ENCODE results near the gene GNAZ. TPM values are rescaled to one million over a fixed set of nuclear protein-coding genes. Genes with fewer than 3 reads are reported as not detected.
"Not testable (repeated sequence)": the region's sequence is repeated elsewhere in the genome, so short reads cannot be mapped to it uniquely, and the experiment has no call there.

Gene GNAZ
- total RNA-seq, 2 experiments from 2014 or later = 0.28 to 0.53 TPM

DNA sequence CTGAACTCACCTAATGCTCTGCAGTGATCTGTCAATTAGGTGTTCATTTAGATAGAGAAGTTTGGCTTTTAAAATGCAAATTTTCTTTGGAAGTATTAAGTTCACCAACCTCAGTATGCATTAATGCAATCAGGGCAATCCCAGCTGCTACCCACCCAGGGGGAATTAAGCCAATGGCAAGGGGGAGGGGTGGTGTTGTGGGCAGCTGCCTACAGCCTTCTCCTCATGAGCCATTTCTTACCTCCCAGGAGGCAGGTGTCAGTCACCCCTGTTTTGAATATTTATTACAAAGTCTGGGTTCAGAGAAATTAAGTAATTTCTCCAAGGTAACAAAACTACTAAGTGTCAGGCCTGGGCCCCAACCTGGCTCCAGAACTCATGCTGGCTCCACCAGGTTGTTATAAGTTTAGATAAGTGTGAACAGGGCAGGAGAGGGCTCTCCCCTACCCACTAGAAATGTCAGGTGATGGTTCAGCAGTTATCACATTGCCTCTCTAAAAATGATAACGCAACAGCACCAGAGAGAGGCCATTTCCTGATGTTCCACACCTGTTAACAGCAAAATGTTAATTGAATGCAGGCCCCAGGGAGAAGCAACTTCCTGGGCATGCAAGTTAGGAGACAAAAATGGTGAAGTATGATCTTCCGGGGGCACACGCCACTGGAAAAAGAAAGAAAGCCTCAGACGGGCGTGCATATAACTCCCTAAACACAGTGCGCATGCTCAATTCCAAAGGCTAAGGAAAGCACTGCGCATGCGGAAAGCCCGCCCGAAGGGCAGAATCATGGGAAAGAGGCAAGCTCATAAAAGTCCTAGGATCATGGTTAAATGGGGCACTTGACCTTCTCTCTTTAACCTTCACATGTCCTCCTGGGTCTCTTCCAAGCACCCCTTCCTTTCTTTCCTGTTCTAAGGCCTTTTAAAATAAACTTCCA lies 35.4 kb upstream of the GNAZ start:
- no peak for DNase-seq
- no peak overlapping the region for H3K27ac Mint-ChIP-seq
- POLR2A ChIA-PET = no interaction called here
- H3K27me3 Mint-ChIP-seq = peaks cover 18% of the 10 kb centered on the region
- H3K9me3 Mint-ChIP-seq = no peaks in the 10 kb centered on the region
- H3K4me1 Mint-ChIP-seq = peaks cover 1% of the 10 kb centered on the region
- CTCF ChIA-PET = interaction anchor here (0.5 kb wide), 1 partner anchor 174 kb away, joined by 3 read pairs; no protein-coding TSS in a partner anchor
- no peak overlapping the region for H3K4me3 Mint-ChIP-seq
- H3K36me3 Mint-ChIP-seq (ENCODE audit: low read depth) = no peaks in the 10 kb centered on the region

DNA sequence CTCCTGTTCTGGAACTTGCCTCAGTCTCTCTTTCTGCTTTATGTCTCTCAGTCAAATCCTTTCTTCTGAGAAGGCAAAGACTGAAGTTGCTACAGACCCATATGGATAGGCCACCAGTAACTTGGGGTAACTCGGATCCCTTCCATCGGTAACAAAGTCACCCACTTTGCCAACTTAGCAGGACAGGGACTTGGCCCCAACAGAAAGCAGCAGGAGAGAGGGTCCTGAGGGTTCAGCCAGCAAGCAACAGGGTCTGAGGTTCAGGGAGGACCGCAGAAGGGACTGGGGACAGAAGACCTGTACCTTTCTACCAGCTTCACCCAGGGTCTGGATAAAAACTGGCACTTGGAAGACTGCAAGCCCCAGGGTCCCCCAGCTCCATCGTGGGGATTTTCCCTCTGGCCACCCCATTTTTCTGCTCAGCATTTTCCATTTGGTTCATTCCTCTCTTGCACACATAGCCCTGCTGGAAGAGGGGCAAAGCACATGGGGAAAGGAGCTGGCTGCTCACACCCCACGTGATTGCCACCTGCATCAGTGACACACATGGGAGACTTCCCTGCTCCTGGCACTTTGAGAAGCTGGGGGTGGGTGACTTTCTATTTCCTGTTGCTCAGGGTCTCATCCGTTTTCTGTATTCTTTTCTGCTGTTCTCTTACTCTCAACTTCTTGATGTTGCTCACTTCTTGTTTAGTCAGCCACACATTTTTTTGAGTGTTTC lies 34.6 kb upstream of the GNAZ start:
- H3K27me3 Mint-ChIP-seq = peaks cover 24% of the 10 kb centered on the region
- ChIA-PET POLR2A (no interaction called here), CTCF (interaction anchor here (0.5 kb wide), 1 partner anchor 175 kb away, joined by 3 read pairs; no protein-coding TSS in a partner anchor)
- no peaks in the 10 kb centered on the region for H3K9me3 Mint-ChIP-seq
- no peak overlapping the region for H3K4me3 Mint-ChIP-seq
- peaks cover 1% of the 10 kb centered on the region for H3K4me1 Mint-ChIP-seq
- no peaks in the 10 kb centered on the region for H3K36me3 Mint-ChIP-seq (ENCODE audit: low read depth)
- no peak overlapping the region for H3K27ac Mint-ChIP-seq
- no peak for DNase-seq

DNA sequence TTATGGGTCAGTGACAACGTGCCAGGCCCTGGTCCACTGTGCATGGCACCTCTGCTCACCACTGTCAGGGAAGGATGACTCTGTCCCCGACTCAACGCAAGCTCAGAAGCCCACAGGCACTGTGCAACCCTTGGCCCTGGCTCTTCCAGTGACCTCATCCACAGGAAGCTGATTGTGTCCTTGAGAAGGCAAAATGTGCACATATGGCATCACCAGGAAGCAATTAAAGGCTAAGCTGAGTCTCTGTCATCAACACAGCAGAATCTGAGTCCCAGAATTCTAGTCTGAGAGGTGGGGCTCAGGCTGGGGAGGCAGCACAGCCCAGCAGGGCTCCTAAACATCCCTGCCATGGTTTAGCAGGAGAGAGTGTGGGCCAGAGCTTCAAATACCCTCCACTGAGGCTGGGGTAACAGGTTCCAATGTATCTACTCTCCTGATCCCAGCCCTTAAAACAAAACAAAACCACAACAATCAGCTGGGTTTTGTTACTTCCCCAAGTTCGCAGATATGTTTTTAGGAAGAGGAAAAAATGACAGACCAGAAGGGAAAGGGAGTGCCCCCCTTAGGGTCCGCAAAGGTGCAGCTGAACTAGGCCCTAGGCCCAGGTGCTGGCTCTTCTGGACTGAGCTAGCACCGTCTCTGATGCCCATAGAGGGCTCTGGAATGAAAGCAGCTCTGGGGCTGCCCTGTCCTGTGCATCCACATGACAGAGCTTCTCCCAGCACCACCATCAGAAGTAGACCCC lies 33.5 kb upstream of the GNAZ start:
- H3K4me3 Mint-ChIP-seq = no peak overlapping the region
- H3K9me3 Mint-ChIP-seq = no peaks in the 10 kb centered on the region
- ChIA-PET POLR2A (interaction anchor here (0.7 kb wide), 1 partner anchor 11 kb away, joined by 3 read pairs; no protein-coding TSS in a partner anchor), CTCF (no interaction called here)
- peaks cover 27% of the 10 kb centered on the region for H3K27me3 Mint-ChIP-seq
- no peaks in the 10 kb centered on the region for H3K36me3 Mint-ChIP-seq (ENCODE audit: low read depth)
- peaks cover 1% of the 10 kb centered on the region for H3K4me1 Mint-ChIP-seq
- no peak overlapping the region for H3K27ac Mint-ChIP-seq
- no peak for DNase-seq

DNA sequence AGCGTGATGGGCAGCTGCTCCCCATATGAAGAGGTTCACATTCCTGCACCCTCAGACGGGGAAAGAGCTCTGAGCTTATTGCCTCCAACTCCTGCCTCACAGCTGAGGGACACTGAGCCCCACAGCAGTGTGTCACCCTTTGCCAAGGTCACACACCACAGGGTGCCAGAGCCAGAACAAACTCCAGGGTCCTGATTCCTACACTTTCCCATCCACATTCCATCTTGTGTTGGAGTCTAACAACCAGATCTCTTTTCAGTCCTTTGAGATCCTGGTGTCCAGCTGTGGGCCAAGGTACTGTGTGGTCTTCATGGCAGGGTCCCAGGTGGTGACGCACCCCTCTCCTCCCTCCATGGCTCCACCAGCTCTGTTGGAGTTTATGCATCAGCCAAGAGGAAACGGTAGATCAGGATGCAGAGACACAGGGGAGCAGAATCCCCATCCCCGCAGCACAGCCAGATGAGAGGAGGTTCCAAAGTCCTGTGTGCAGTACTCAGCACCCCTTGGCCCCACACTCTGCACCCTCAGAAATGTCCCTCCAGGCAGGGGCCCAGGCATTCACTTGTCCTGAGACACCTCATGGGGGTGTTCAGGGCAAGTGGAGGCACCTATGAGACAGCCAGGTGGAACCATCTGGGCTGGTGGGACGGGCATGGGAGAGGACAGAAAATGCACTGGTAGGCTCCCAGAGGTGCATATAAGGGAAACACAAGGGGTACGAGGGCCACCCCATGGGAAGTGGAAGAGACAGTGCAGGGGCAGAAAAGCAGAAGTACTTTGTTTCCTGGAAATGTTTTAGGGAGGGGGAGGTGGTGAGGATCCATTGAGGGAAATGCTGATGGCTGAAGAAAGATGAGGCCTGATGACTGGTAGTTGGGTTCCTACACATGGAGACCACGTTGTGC lies 32.6 kb upstream of the GNAZ start:
- CTCF ChIA-PET = interaction anchor here (0.5 kb wide), 1 partner anchor 265 kb away, joined by 3 read pairs; no protein-coding TSS in a partner anchor
- Mint-ChIP-seq H3K4me1 (peaks cover 1% of the 10 kb centered on the region), H3K27ac (no peak overlapping the region), H3K9me3 (no peaks in the 10 kb centered on the region), H3K4me3 (no peak overlapping the region), H3K27me3 (peaks cover 26% of the 10 kb centered on the region), H3K36me3 (ENCODE audit: low read depth) (no peaks in the 10 kb centered on the region)
- DNase-seq = no peak
- POLR2A ChIA-PET = interaction anchor here (0.7 kb wide), 1 partner anchor 11 kb away, joined by 3 read pairs; no protein-coding TSS in a partner anchor

DNA sequence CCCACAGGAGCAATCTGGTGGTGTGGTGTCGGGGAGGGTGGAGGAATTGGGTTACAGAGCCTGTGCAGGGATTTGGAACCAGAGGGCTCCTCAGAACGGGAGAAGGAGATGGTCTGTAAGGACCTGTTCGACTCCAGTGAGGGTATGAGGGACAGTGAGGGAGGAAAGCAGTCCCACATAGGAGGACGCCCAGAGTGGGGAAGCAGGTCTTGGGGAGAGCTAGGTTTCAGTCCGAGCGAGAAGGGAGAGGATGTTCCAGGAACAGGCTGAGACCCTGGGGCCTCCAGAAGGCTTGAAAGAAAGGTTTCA lies 32.0 kb upstream of the GNAZ start:
- Mint-ChIP-seq H3K9me3 (no peaks in the 10 kb centered on the region), H3K36me3 (ENCODE audit: low read depth) (no peaks in the 10 kb centered on the region), H3K27me3 (peaks cover 21% of the 10 kb centered on the region), H3K27ac (no peak overlapping the region), H3K4me3 (no peak overlapping the region), H3K4me1 (peaks cover 1% of the 10 kb centered on the region)
- DNase-seq = no peak
- CTCF ChIA-PET = no interaction called here
- POLR2A ChIA-PET = no interaction called here

DNA sequence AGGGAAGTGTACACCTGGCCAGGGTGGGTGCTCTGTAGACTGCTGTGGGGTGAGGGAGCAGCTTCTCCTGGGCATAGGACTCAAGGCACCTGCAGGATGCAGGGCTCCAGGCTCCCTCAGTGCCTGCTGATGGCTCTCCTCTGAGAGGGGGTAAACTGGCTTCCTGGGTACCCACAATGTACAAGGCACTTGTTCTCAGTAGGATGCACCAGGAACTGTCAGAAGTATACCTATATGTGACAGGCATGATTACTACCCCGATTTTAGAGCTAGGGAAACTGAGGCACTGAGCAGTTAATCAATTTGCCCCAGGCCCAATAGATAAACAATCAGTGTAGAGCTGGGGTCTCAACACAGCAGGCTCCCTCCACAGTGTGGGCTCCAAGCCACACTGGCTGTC lies 31.4 kb upstream of the GNAZ start:
- Mint-ChIP-seq H3K9me3 (no peaks in the 10 kb centered on the region), H3K4me3 (no peak overlapping the region), H3K27ac (no peak overlapping the region), H3K27me3 (peaks cover 21% of the 10 kb centered on the region), H3K4me1 (peaks cover 1% of the 10 kb centered on the region), H3K36me3 (ENCODE audit: low read depth) (no peaks in the 10 kb centered on the region)
- ChIA-PET POLR2A (no interaction called here), CTCF (no interaction called here)
- no peak for DNase-seq

DNA sequence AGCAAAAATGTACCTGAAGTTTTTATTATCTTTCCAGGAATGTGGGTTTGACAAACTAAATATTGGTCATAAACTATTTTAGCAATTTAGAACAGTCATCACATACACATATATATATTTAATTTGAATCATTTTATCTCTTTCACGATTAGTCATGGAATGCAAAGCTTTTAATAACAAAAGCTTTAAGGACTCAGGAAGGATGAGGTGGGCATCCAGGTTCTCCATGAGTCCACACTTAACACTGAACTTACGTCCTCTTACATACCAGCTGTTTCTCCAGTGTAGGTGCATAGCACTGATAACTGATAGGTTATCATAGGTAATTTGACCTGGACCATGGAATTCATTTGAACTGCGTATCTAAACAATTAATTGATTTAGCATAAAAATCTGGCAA lies 28.1 kb upstream of the GNAZ start:
- H3K27ac Mint-ChIP-seq = no peak overlapping the region
- no peaks in the 10 kb centered on the region for H3K36me3 Mint-ChIP-seq (ENCODE audit: low read depth)
- peaks cover 29% of the 10 kb centered on the region for H3K27me3 Mint-ChIP-seq
- H3K9me3 Mint-ChIP-seq = peaks cover 5% of the 10 kb centered on the region
- no peak for DNase-seq
- CTCF ChIA-PET = no interaction called here
- no peak overlapping the region for H3K4me3 Mint-ChIP-seq
- POLR2A ChIA-PET = no interaction called here
- no peaks in the 10 kb centered on the region for H3K4me1 Mint-ChIP-seq

DNA sequence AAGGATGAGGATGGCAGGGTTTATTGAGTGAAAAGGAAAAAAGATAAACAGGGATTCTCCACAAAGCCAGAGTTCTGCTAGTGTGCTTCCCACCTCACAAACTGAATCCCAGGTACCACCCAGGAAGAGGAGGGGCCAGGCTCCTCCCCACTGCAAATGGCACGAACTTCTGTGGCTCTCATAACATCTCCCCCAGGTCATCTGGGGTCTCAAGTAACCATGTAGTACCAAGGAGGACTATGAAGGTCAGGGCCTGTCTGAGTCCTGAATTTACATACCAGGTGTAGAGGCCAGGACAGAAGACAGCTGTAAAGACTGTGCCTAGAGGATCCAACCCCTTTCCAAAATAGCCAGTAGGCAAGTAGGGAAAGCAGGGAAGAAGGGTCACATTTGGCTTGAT lies 25.7 kb upstream of the GNAZ start:
- H3K27ac Mint-ChIP-seq = no peak overlapping the region
- no peak overlapping the region for H3K4me3 Mint-ChIP-seq
- H3K27me3 Mint-ChIP-seq = peaks cover 43% of the 10 kb centered on the region
- ChIA-PET CTCF (no interaction called here), POLR2A (no interaction called here)
- no peaks in the 10 kb centered on the region for H3K4me1 Mint-ChIP-seq
- no peak for DNase-seq
- no peaks in the 10 kb centered on the region for H3K36me3 Mint-ChIP-seq (ENCODE audit: low read depth)
- peaks cover 6% of the 10 kb centered on the region for H3K9me3 Mint-ChIP-seq

DNA sequence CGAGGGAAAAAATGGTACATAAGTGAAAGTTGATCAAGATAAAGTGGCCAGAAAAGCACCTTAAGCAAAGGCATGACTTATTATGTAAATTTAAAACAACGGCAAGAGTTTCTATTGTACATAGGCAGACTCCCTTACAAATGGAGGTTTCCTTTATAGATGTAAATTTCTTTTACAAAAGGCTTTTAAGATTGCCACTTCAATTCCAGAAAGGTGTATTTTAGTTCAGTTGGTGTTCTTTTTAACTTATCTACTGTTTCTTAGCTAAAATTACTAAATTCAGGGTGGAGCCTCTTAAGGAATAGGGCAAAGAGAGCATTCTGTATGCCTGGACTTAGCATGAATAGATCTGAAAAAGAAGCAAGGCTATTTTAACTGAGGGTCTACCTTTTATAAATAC lies 24.9 kb upstream of the GNAZ start:
- Mint-ChIP-seq H3K4me1 (no peaks in the 10 kb centered on the region), H3K4me3 (no peak overlapping the region), H3K36me3 (ENCODE audit: low read depth) (no peaks in the 10 kb centered on the region), H3K27me3 (peaks cover 45% of the 10 kb centered on the region), H3K27ac (no peak overlapping the region), H3K9me3 (peaks cover 6% of the 10 kb centered on the region)
- ChIA-PET CTCF (no interaction called here), POLR2A (interaction anchor here (0.6 kb wide), 1 partner anchor 12 kb away, joined by 3 read pairs; no protein-coding TSS in a partner anchor)
- no peak for DNase-seq

DNA sequence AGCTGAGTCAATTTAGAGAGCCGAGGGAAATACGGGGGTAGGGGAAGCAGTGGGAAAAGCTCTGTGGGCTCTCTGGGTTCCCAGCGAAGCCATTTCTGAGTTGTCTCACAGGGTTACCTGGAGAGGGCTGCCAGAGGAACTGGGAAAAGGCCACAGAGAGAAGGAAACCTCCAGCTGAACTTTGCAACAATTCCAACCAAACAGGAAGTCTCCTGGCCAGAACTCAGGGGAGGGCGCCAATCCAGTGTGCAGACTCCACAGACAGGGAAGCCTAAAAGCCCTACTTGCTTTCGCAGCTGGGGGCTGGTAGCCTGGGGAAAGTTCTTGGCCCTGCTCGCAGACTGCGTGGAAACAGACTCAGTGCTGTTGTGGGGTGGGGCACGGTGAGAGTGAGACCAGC lies 23.1 kb upstream of the GNAZ start:
- Mint-ChIP-seq H3K4me1 (no peaks in the 10 kb centered on the region), H3K9me3 (peaks cover 6% of the 10 kb centered on the region), H3K27ac (no peak overlapping the region), H3K4me3 (no peak overlapping the region), H3K27me3 (peaks cover 54% of the 10 kb centered on the region), H3K36me3 (ENCODE audit: low read depth) (no peaks in the 10 kb centered on the region)
- POLR2A ChIA-PET = no interaction called here
- CTCF ChIA-PET = no interaction called here
- no peak for DNase-seq

DNA sequence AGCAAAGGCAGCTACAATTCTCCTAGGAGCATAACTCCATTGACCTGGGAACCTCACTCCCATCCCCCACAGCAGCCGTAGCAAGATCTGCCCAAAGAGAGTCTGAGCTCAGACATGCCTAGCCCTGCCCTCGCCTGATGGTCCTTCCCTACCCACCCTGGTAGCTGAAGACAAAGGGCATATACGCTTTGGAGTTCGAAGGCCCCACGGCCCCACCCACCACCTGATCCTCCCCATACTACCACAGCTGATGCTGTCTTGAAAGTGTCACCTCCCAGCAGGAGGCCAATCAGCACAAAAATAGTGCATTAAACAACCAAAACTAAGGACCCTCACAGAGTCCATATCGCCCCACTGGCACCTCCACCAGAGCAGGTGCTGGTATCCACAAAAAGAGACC lies 22.6 kb upstream of the GNAZ start:
- CTCF ChIA-PET = no interaction called here
- Mint-ChIP-seq H3K27me3 (peaks cover 56% of the 10 kb centered on the region), H3K9me3 (peaks cover 6% of the 10 kb centered on the region), H3K27ac (no peak overlapping the region), H3K4me3 (no peak overlapping the region), H3K4me1 (no peaks in the 10 kb centered on the region), H3K36me3 (ENCODE audit: low read depth) (no peaks in the 10 kb centered on the region)
- DNase-seq = no peak
- POLR2A ChIA-PET = interaction anchor here (0.7 kb wide), 1 partner anchor 10 kb away, joined by 3 read pairs; no protein-coding TSS in a partner anchor

DNA sequence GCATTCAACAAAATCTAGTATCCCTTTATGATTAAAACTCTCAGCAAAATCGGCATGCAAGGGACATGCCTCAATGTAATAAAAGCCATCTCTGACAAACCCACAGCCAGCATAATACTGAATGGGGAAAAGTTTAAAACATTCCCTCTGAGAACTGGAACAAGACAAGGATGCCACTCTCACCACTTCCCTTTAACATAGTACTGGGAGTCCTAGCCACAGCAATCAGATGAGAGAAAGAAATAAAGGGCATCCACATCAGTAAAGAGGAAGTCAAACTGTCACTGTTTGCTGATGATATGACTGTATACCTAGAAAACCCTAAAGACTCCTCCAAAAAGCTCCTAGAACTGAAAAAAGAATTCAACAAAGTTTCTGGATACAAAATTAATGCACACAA lies 19.8 kb upstream of the GNAZ start:
- CTCF ChIA-PET; H3K27ac Mint-ChIP-seq; DNase-seq; H3K9me3 Mint-ChIP-seq; H3K36me3 Mint-ChIP-seq (ENCODE audit: low read depth); H3K4me1 Mint-ChIP-seq; H3K4me3 Mint-ChIP-seq; POLR2A ChIA-PET: not testable (repeated sequence)
- peaks cover 57% of the 10 kb centered on the region for H3K27me3 Mint-ChIP-seq
